IPS-NIHi7 (cell line): ENCODE measurements around the gene RAB40A.
"Not testable (repeated sequence)": the region's sequence is repeated elsewhere in the genome, so short reads cannot be mapped to it uniquely, and the experiment has no call there.

Source experiments
- DNase-seq: peaks from one replicate; pipeline ENCODE4 v3.0.0; 2012; ENCODE audit warnings: mixed read lengths; ENCODE audit errors: extremely low spot score

Gene RAB40A

GRCh38 chrX:103523605-103524004 lies 4.3 kb upstream of the RAB40A start:
- DNase-seq: no peak

GRCh38 chrX:103520386-103520785 lies 1.1 kb upstream of the RAB40A start:
- DNase-seq: no peak

- DNase-seq: no peak
Measured at GRCh38 chrX:103518571-103518970, 718 bp downstream of the RAB40A start.

GRCh38 chrX:103517246-103517645 lies 2.0 kb downstream of the RAB40A start:
- DNase-seq: no peak

GRCh38 chrX:103513476-103514108 lies 5.7 kb downstream of the RAB40A start:
- DNase-seq: no peak

- DNase-seq: peak; percentile 37
Measured at GRCh38 chrX:103513067-103513466, 6.2 kb downstream of the RAB40A start.

GRCh38 chrX:103510031-103510430 lies 9.3 kb downstream of the RAB40A start:
- DNase-seq: no peak

GRCh38 chrX:103503853-103504207 lies 15.5 kb downstream of the RAB40A start:
- no peak for DNase-seq

GRCh38 chrX:103503163-103503852 lies 16.0 kb downstream of the RAB40A start:
- peak; percentile 23 for DNase-seq

GRCh38 chrX:103498786-103499185 lies 20.5 kb downstream of the RAB40A start:
- no peak for DNase-seq

GRCh38 chrX:103495786-103496185 lies 23.5 kb downstream of the RAB40A start:
- DNase-seq: no peak

- DNase-seq: not testable (repeated sequence)
Measured at GRCh38 chrX:103493578-103493977, 25.7 kb downstream of the RAB40A start.

- DNase-seq: peak; percentile 70
Measured at GRCh38 chrX:103489733-103490132, 29.6 kb downstream of the RAB40A start.

- no peak for DNase-seq
Measured at GRCh38 chrX:103488794-103489193, 30.5 kb downstream of the RAB40A start.

- DNase-seq: peak; percentile 74
Measured at GRCh38 chrX:103488332-103488731, 31.0 kb downstream of the RAB40A start.

- DNase-seq: no peak
Measured at GRCh38 chrX:103483720-103484119, 35.6 kb downstream of the RAB40A start.

- no peak for DNase-seq
Measured at GRCh38 chrX:103480526-103480925, 38.8 kb downstream of the RAB40A start.

GRCh38 chrX:103477496-103477895 lies 41.8 kb downstream of the RAB40A start:
- no peak for DNase-seq

GRCh38 chrX:103475381-103475780 lies 43.9 kb downstream of the RAB40A start:
- DNase-seq: no peak

- DNase-seq: not testable (repeated sequence)
Measured at GRCh38 chrX:103469977-103470376, 49.3 kb downstream of the RAB40A start.

GRCh38 chrX:103467887-103468286 lies 51.4 kb downstream of the RAB40A start:
- DNase-seq: no peak

- DNase-seq: no peak
Measured at GRCh38 chrX:103467156-103467555, 52.1 kb downstream of the RAB40A start.

- DNase-seq: peak; percentile 80
Measured at GRCh38 chrX:103464774-103465117, 54.5 kb downstream of the RAB40A start.
